HL-60/S4 treated with phorbol 12-myristate 13-acetate at 8.2 ng/mL for 4 days and 3 days (cell line): Measurements from ENCODE around the gene YWHAG.
"Not testable (repeated sequence)": the region's sequence is repeated elsewhere in the genome, so short reads cannot be mapped to it uniquely, and the experiment has no call there.

ENCODE experiments used
- in situ Hi-C: fragments of 300-500 bp; cut with MboI; formaldehyde crosslinking; loops from 2 replicates; pipeline ENCODE4 v1.15.0; 2022; ENCODE audit warnings: low sequenced_read_pairs

YWHAG gene

DNA sequence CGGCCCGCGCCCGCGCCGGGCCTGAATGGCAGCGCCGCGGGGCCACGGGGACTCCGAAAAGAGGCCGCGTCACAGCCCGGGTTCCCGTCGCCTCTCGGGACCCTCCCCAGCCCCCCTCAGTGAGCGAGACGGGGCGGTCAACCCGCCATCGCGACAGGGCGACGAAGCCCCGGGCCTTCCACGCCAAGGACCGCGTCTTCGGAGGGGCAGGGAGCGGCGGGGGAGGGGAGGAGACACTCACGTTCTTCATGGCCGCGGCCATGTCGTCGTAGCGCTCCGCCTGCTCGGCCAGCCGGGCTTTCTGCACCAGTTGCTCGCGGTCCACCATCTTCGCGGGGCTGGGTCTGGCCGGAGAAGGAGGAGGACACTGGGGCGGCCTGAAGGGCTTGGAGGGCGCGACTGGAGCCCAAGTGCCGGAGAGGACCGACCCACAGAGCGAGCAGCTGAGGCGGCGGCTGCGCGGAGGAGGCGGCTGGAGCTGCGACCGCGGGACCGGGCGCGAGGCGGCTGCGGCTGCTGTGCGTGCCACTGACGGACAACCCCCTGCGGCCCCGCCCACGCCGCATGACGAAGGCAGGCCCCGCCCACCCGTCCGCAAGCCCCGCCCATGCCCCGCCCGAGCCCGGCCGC, at the start of gene YWHAG:
Gene YWHAG, minus strand, starts transcription at position 511 of the 630 bp plus-strand sequence. Its CDS starts 183 bp downstream, at position 328.
- in situ Hi-C loops, result no loop called here

DNA sequence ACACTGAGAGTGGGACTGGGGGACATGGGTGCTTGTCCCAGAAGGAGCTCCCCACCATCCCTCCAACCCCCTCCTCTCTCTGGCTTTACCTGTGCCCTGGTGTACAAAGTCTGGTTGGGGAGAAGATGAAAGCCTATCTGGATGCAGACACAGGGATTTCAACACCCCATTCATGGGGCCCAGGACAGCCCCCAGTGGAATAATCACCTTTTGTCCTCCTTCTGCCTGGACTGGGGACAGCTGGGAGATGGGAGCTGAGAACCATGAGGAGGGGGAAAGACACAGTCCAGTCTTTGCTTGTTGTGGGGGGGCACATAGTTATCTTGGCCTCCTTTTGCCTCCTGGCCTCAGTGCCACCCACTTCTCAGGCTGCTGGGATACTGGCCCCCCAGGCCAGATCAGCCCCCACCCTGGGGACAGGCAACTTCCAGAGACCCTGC, 49.4 kb upstream of the YWHAG start:
- in situ Hi-C loops, result no loop called here

DNA sequence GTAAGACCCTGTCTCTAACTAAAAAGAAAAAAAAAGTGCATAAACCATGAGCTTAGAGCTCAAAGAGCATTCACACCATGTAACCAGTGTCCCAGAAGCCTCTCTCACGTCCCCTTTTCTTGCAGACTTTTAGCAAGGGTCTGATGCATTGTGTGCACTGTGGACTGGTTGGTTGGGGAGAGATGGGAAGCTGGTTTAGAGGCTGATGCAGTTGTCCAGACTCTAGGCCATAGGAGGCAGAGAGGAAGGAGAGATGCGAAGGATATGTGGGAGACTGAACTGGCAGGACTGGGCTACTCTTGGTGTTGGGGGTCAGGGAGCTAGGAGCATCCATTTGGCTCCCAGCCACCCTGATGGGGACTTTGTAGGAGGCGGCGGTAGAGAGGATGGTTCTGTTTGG, 48.9 kb upstream of the YWHAG start:
- in situ Hi-C loops, result no loop called here

DNA sequence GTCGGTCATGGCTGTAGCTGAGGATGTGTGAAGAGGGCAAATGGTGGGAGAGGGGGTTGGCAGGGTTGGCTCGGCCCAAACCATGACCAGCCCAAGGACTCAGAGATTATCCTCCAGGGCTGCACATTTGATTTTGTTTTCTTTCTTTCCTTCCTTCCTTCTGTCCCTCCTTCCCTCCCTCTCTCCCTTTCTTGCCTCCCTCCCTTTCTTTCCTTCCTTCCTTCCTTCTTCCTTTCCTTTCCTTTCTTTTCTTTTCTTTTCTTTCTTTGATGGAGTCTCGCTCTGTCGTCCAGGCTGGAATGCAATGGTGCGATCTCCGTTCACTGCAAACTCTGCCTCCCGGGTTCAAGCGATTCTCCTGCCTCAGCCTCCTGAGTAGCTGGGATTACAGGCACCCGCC, 46.9 kb upstream of the YWHAG start:
- in situ Hi-C loops, result no loop called here

DNA sequence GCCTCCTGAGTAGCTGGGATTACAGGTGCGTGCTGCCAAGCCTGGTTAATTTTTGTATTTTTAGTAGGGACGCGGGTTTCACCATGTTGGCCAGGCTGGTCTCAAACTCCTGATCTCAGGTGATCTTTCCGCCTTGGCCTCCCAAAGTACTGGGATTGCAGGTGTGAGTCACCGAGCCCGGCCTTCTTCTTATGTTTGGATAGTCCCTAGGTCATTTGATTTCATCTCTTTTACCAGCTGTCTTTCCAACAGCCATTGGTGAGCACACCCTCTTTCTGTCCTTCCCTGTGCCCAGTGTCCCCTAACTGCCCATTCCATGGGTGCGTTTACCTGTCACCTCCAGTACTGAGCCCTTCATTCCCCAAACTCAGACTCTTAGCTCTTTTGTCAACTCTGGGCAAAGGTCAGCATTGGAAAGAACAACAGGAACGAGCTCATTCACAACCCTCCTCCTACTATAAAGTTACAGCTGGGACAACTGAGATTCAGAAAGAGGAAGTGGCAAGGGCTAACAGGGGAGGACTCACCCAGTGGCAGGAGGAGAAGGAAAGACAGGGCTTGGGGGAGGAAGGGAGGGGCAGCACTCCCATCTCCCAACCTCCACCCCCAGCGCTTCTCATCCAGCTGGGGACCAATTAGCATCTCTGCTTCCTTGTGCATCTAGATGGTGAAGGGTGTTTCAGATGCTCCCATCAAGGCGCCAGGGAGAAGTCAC, 45.1 kb upstream of the YWHAG start:
- in situ Hi-C loops, result no loop called here

DNA sequence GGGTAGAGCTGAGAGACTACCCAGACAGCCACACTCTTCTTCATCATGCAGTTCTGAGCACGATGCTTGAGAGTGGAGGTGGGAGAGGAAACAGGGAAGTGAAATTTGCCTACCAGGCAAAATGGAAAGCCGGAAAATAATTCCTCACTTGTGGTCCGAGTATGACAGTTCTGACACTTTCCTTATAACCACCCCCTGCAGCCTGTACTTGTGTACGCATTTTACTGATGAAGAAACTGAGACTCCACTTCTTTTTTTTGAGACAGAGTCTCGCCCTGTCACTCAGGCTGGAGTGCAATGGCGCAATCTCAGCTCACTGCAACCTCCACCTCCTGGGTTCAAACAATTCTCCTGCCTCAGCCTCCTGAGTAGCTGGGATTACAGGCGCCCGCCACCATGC, 44.3 kb upstream of the YWHAG start:
- in situ Hi-C loops, result not testable (repeated sequence)

DNA sequence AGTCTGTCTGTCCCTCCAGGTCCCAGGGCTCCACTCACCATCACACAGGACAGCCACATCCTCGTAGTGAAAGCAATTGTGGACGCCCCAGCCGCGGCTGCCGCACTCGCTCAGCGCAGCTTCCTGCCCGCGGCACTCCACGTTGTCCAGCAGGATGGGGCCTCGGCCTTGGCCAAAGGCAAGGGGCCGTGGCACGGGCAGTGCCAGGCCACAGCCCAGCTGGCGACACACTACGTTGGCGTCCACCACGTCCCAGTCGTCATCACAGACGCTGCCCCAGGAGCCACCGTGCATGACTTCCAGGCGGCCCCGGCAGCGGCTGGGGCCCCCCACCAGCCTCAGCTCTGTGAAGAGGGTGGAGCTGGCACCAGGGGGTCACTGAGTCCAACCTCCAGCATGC, 41.5 kb upstream of the YWHAG start:
- in situ Hi-C loops, result no loop called here

DNA sequence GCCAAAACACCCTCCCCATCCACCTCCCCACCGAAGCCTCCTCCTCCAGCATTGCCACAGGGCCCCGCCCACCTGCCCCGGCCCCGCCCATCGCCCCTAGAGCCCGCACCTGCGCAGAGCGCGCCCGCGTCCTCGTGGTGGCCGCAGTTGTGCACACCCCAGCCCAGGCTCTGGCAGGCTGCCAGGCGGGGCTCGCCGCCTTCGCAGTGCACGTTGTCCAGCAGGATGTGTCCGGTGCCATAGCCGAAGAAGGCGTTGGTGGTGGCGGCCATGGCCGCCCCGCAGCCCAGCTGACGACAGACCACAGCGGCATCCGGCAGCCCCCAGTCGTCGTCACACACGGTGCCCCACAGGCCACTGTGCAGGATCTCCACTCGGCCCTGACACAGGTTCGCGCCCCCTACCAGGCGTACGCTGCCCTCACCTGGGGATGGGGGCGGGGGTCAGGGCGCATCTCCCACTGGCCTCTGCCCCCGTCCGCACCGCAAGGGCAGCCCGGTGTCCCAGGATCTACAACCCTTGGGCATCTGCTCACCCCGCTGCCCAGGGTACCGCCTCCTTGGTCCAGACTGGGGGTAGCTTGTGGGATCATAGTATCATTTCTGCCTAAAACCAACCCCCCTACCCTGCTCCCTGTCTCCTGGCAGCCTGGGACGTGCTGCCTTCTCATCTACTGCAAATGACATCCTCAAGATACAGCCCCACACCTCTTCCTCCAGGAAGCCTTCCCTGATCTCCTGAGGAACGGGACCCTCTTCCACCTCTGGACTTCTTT, 38.8 kb upstream of the YWHAG start:
- in situ Hi-C loops, result no loop called here

DNA sequence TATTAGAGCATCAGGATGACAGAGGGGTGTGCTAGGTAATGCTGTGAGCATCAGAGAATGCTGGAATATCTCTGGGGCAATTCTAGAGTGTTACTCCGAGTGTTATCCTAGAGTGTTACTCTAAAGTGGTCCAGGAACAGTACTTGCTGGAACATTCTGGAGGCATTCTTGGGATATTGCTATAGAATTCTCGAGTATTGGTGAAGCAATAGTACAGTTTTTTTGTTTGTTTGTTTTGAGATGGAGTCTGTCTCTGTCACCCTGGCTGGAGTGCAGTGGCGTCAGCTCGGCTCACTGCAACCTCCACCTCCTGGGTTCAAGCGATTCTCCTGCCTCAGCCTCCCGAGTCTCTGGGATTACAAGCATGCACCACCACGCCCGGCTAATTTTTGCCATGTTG, 38.1 kb upstream of the YWHAG start:
- in situ Hi-C loops, result no loop called here

DNA sequence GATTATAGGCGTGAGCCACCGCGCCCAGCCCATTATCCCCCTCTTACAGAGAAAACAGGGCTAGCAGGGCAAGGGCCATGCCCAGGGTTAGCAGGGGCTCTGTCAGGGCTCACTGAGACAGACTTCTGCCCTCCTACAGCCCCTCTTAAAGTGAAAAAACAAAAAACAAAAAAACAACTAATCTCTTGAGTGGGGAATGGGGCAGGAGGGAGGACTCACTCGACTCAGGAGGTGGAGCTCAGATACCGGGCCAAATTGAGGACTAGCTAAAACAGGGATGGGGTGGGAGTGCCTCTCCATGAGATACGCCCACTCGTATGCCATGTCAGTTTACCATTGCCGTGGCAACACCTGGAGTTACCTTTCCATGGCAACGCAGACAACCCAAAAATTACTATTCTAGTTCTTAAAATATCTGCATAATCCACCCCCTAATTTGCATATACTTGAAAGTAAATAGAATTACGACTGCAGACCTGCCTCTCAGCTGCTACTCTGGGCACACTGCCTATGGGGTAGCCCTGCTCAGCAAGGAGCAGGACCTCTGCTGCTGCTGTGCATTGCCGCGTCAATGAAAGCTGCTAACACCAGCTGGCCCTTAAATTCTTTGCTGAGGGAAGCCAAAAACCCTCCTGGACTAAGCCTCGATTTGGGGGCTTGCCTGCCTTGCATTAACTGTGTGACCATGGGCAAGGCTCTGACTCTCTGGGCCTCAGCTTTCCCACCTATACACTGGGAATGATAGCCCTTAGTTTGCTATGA, 37.4 kb upstream of the YWHAG start:
- in situ Hi-C loops, result no loop called here

DNA sequence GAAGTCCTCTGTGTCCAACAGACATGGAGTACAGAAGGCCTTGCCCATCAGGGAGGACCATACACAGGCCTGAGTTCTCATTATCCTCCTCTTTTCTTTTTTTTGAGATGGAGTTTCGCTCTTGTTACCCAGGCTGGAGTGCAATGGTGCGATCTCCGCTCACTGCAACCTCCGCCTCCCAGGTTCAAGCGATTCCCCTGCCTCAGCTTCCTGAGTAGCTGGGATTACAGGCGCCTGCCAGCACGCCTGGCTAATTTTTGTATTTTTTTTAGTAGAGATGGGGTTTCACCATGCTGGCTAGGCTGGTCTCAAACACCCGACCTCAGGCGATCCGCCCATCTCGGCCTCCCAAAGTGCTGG, 36.8 kb upstream of the YWHAG start:
- in situ Hi-C loops, result not testable (repeated sequence)

DNA sequence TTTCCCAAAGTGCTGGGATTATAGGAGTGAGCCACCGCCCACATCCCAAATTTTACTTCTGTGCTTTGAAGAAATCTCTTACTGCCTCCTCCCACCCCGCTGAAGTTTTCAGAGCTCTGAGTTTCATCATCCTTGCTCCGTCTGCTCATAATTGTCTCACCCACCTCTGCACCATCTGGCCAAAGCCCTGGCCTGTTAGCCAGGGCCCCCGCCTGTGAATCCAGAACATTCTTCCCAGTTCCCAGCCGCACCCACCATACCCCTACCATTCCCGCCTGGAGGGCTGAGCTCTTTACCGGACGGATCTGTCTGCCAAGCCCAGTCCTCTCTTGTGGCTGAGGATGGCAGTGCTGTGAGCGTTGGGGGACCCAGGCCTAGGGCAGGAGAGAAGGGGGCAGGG, 36.2 kb upstream of the YWHAG start:
- in situ Hi-C loops, result no loop called here

DNA sequence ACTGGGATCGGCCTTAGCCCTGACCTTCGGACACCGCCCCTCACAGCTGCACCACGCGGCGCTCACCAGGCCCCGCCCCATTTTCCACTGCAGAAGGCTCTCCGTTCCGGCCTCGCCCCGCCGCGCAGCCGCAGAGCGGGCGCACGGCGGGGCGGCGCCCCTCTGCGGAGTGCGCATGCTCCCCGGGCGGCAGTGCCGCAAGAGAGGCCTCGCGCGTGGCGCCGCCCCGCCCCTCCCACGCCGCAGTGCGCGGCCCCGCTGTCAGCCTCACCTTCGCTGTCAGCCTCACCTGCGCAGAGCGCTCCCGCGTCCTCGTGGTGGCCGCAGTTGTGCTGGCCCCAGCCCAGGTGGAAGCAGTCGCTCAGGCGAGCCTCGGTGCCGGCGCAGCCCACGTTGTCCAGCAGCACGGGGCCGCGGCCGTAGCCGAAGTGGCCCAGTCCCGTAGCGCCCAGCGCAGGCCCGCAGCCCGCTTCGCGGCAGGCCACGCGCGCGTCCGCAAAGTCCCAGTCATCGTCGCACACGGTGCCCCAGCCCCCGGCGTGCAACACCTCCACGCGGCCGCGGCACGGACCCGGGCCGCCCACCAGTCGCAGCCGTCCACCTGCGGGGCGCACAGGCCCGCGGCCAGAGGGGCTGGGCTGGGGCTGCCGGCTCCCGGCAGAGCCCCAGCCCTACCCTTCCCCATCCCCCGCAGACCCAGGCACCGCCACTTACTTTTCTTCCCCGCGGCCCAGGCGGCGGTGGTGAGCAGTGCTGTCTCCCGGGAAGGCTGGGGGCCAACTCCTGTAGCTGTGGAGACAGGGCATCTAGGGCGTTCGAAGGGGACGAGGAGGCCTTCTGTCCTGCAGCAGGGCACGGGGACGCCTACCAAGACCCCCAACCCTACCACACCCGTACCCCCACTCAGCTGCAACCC, 34.6 kb upstream of the YWHAG start:
- in situ Hi-C loops, result no loop called here

DNA sequence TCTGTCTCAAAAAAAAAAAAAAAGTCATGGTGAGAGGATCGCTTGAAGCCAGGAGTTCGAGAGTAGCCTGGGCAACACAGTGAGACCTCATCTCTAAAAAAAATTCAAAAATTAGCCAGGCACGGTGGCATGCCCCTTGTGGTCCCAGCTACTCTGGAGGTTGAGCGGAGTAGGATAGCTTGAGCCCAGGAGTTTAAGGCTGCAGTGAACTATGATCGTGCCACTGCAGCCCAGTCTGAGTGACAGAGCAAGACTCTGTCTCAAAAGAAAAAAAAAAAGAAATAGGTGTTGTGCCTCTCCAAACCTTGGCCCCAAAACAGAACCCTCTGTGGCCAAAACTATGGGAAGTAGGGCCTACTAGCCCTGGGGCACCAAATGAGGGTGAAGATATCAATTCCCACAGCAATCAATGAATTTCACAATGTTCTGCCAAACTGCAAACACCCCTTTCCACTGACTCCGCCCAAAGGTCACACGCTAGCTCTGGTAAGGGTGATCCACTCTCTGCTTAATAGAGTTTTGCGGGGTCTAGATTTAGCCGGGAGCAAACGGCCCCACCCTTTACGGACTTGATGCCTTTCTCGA, 33.8 kb upstream of the YWHAG start:
- in situ Hi-C loops, result no loop called here

DNA sequence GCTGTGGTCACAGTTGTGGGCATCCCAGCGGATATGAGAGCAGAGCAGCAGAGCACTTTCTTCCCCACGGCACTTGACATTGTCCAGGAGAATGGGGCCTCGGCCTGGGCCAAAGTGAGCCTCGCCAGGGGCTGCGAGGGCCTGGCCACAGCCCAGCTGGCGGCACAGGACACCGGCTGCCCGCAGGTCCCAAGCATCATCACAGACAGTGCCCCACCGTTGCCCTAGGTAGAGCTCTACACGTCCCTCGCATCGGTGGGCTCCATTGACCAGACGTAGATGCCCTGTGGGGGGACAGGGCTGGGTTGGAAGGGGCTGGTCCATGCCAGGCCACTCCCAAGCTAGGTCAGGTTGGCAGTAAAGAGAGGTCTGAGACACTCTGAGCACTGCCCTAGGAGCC, 31.3 kb upstream of the YWHAG start:
- in situ Hi-C loops, result no loop called here

DNA sequence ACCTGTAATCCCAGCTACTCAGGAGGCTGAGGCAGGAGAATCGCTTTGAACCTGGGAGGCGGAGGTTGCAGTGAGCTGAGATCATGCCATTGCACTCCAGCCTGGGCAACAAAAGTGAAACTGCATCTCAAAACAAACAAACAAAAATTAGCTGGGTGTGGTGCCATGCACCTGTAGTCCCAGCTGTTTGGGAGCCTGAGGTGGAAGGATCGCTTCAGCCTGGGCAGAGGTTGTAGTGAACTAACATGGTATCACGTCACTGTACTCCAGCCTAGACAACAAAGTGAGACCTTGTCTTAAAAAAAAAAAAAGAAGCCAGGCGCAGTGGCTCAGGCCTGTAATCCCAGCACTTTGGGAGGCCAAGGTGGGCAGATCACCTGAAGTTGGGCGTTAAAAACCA, 29.0 kb upstream of the YWHAG start:
- in situ Hi-C loops, result not testable (repeated sequence)

DNA sequence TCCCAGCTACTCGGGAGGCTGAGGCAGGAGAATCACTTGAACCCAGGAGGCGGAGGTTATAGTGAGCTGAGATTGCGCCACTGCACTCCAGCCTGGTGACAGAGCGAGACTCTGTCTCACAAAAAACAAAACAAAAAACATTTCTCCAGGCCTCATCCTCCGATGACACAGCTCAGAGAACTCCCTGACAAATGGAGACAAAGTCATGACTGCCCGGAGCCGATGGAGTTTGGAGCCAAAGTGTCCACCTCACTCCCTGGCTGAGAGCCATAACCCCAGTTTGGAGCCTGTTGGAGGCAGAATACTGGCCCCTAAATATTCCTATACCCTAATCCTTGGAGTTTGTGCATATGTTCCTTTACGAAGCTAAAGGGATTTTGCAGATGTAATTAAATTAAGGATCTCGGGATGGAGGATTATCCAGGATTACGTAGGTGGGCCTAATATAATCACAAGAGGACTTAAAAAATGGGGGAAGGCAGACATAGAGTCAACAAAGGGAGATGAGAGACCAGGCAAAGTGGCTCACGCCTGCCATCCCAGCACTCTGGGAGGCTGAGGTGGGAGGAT, 28.0 kb upstream of the YWHAG start:
- in situ Hi-C loops, result no loop called here

DNA sequence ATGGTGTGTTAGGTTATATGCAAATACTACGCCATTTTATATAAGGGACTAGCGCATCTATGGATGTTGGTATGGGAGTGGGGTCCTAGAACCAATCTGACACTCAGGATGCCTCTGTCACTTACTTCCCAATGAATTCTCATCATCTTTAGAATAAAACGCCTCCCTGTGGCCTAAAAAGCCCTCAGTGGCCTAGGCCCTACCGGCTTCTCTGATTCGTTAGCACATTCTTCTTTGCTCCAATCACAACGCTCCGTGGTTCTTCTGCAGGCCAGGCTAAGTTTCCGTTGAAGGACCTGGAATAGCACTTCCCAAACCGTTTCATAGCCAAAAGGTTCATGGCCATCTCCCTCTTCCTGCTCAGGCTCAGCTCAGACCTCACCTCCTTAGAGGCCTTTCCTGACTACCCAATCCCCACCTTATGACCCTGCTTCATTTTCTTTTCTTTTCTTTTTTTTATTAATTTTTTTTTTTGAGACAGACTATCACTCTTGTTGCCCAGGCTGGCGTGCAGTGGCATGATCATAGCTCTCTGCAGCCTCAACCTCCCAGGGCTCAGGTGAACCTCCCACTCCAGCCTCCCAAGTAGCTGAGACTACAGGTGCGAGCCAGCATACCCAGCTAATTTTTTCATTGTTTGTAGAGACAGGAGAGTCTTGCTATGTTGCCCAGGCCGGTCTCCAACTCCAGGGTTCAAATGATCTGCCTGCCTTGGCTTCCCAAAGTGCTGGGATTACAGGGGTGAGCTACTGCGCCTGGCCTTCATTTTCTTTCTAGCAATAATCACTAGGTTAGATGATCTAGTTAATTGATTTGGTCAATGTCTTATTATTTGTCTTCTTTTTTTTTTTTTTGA, 24.5 kb upstream of the YWHAG start:
- in situ Hi-C loops, result no loop called here

DNA sequence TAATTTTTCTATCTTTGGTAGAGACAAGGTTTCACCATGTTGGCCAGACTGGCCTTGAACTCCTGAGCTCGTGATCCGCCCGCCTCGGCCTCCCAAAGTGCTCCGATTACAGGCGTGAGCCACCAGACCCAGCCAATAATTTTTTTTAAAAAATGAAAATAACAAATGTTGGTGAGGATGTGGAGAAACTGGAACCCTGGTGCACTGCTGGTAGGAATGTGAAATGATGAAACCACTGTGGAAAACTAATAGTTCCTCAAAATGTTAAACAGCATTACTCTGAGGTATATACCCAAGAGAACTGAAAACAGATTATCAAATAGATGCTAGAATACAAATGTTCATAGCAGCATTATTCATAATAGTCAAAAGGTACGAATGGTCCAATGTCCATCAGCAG, 23.0 kb upstream of the YWHAG start:
- in situ Hi-C loops, result no loop called here
